CD14-positive monocyte (primary cell): ENCODE results near the gene LPGAT1. TPM values are rescaled to one million over a fixed set of nuclear protein-coding genes. Genes with fewer than 3 reads are reported as not detected.

Experiments used
- DNase-seq, 3 donors: peaks; one replicate each; pipeline ENCODE4 v3.0.0-alpha.2; 2011 to 2022
- H2AFZ ChIP-seq: 2 replicates; pipeline ENCODE4 v1.6.0; 2012; ENCODE audit warnings: mild to moderate bottlenecking, low read depth, low read length, inconsistent platforms; ENCODE audit not compliant: insufficient read depth, poor library complexity, severe bottlenecking
- H3K27ac ChIP-seq, 2 donors: 1 replicate in 1 of 2; 2 replicates in 1 of 2; pipeline ENCODE4 v1.5.1; 2012 to 2013; ENCODE audit warnings: low read length in 2 of 2, control low read depth in 1 of 2, inconsistent platforms in 1 of 2, low read depth in 1 of 2, mild to moderate bottlenecking in 1 of 2
- H3K27me3 ChIP-seq, 2 donors: one replicate each; pipeline versions ENCODE4 v1.6.0 to v1.6.1; 2011 to 2013; ENCODE audit warnings: low read length in 2 of 2; ENCODE audit not compliant: control insufficient read depth in 2 of 2, insufficient read depth in 2 of 2
- H3K36me3 ChIP-seq, 2 donors: replicated peaks in 1 of 2; 1 replicate in 1 of 2; 2 replicates in 1 of 2; pipeline versions ENCODE4 v1.5.1 to v1.6.1; 2012 to 2013; ENCODE audit warnings: low read length in 2 of 2, control low read depth in 1 of 2, inconsistent platforms in 1 of 2, mild to moderate bottlenecking in 1 of 2; ENCODE audit not compliant: insufficient read depth in 2 of 2, control insufficient read depth in 1 of 2
- H3K4me1 ChIP-seq, 2 donors: 1 replicate in 1 of 2; 2 replicates in 1 of 2; pipeline versions ENCODE4 v1.5.1 to v1.6.1; 2012 to 2013; ENCODE audit warnings: low read length in 2 of 2, control low read depth in 1 of 2, inconsistent platforms in 1 of 2, mild to moderate bottlenecking in 1 of 2, moderate library complexity in 1 of 2; ENCODE audit not compliant: insufficient read depth in 2 of 2, control insufficient read depth in 1 of 2
- H3K4me2 ChIP-seq: replicated peaks from 2 replicates; pipeline ENCODE3; 2012; ENCODE audit warnings: low read length, moderate library complexity, mild to moderate bottlenecking; ENCODE audit not compliant: poor library complexity, severe bottlenecking; ENCODE audit errors: extremely low read depth
- H3K4me3 ChIP-seq, 3 experiments: fragments of 200-600 bp in 1 of 3; sonication (generic) in 1 of 3; replicated peaks in 1 of 3; 1 replicate in 2 of 3; 2 replicates in 1 of 3; pipeline ENCODE4 v1.5.1; 2011 to 2013; ENCODE audit warnings: low read length in 3 of 3, mild to moderate bottlenecking in 3 of 3, control low read depth in 2 of 3, low read depth in 2 of 3, inconsistent platforms in 1 of 3, moderate library complexity in 1 of 3
- H3K79me2 ChIP-seq: 2 replicates; pipeline ENCODE4 v1.6.0; 2012; ENCODE audit warnings: mild to moderate bottlenecking, control low read depth, inconsistent platforms, low read length, moderate library complexity; ENCODE audit not compliant: insufficient read depth
- H3K9ac ChIP-seq: 2 replicates; pipeline ENCODE4 v1.6.0; 2017; ENCODE audit warnings: low read length, mild to moderate bottlenecking; ENCODE audit not compliant: insufficient read depth, poor library complexity, severe bottlenecking
- H3K9me3 ChIP-seq, 2 donors: replicated peaks in 1 of 2; 1 replicate in 1 of 2; 2 replicates in 1 of 2; pipeline versions ENCODE4 v1.5.1 to v1.6.1; 2012 to 2013; ENCODE audit warnings: low read length in 2 of 2, control low read depth in 1 of 2; ENCODE audit not compliant: control insufficient read depth in 1 of 2, insufficient read depth in 1 of 2
- H4K20me1 ChIP-seq: 2 replicates; pipeline ENCODE4 v1.6.0; 2012; ENCODE audit warnings: mild to moderate bottlenecking, low read length, control low read depth, moderate library complexity; ENCODE audit not compliant: insufficient read depth
- H3K27ac Mint-ChIP-seq, 7 donors: one replicate each; pipeline ENCODE4 v1.8.0; 2020; ENCODE audit warnings: mild to moderate bottlenecking in 7 of 7, mixed read lengths in 7 of 7, moderate library complexity in 6 of 7, inconsistent platforms in 2 of 7
- H3K27me3 Mint-ChIP-seq, 3 donors: one replicate each; pipeline ENCODE4 v1.8.0; 2021 to 2022; ENCODE audit warnings: low read depth in 3 of 3, mild to moderate bottlenecking in 3 of 3, mixed read lengths in 3 of 3, moderate library complexity in 3 of 3, inconsistent platforms in 1 of 3
- H3K36me3 Mint-ChIP-seq, 2 donors: one replicate each; pipeline ENCODE4 v1.8.0; 2020; ENCODE audit warnings: mixed read lengths in 2 of 2, inconsistent platforms in 1 of 2, mild to moderate bottlenecking in 1 of 2
- H3K4me1 Mint-ChIP-seq: one replicate; pipeline ENCODE4 v1.8.0; 2020; ENCODE audit warnings: mild to moderate bottlenecking, mixed read lengths
- H3K4me3 Mint-ChIP-seq, 2 donors: one replicate each; pipeline ENCODE4 v1.8.0; 2020; ENCODE audit warnings: mild to moderate bottlenecking in 2 of 2, mixed read lengths in 2 of 2, moderate library complexity in 1 of 2
- H3K9me3 Mint-ChIP-seq, 7 donors: one replicate each; pipeline ENCODE4 v1.8.0; 2020 to 2022; ENCODE audit warnings: mixed read lengths in 7 of 7, mild to moderate bottlenecking in 6 of 7, moderate library complexity in 6 of 7, inconsistent platforms in 2 of 7
- WGBS: methylation state at CpG from one replicate; pipeline ENCODE4 v1.1.5; 2013; ENCODE audit warnings: missing lambda C conversion rate; ENCODE audit not compliant: insufficient coverage; 5-methylcytosine and 5-hydroxymethylcytosine counted together
- intact Hi-C, 2 donors: fragments of 100-400 bp; cut with micrococcal nuclease; formaldehyde crosslinking; loops; one replicate each; pipeline versions ENCODE4 v1.15.0 to v1.15.1; 2023
- polyA plus RNA-seq, 3 donors: library from polyadenylated mRNA; depleted of rRNA in 1 of 3; unstranded in 2 of 3; stranded (reverse) in 1 of 3; fragments of 300-500 nt in 2 of 3; fragments of >200 nt in 1 of 3; fragmentation: Illumina TruSeq in 2 of 3; gene quantifications; 1 replicate in 2 of 3; 2 replicates in 1 of 3; pipeline ENCODE4 v1.2.3, GENCODE V29; 2012 to 2021
- TF ChIP-seq, protein P1 (sequence below): fragments of 200-600 bp; IDR thresholded peaks from one replicate; pipeline ENCODE4 v1.8.0; 2022; ENCODE audit warnings: antibody characterized with exemption, mild to moderate bottlenecking

Gene LPGAT1
- polyA plus RNA-seq, 3 donors, result 19.5 to 52.1 (median 40.2) TPM

DNA sequence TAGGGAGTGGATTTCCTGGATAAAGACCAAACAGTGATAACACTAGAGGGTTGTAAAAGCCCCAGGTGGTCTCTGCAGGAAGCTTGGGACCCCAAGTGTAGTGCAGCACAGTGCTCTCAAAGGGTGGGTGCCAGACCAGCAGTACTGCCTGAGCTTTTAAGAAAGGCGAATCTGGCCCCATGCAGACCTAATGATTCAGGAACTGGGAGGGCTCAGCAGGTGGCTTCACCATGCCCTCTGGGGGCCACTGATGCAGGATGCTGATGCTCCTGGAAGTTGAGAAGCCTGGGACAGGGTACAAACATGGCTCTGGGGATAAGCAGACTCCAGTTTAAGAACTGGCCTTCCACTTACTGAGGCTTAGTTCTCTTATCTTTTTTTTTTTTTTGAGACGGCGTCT is 126.0 kb downstream of the LPGAT1 start:
- TF ChIP-seq, protein P1, sequence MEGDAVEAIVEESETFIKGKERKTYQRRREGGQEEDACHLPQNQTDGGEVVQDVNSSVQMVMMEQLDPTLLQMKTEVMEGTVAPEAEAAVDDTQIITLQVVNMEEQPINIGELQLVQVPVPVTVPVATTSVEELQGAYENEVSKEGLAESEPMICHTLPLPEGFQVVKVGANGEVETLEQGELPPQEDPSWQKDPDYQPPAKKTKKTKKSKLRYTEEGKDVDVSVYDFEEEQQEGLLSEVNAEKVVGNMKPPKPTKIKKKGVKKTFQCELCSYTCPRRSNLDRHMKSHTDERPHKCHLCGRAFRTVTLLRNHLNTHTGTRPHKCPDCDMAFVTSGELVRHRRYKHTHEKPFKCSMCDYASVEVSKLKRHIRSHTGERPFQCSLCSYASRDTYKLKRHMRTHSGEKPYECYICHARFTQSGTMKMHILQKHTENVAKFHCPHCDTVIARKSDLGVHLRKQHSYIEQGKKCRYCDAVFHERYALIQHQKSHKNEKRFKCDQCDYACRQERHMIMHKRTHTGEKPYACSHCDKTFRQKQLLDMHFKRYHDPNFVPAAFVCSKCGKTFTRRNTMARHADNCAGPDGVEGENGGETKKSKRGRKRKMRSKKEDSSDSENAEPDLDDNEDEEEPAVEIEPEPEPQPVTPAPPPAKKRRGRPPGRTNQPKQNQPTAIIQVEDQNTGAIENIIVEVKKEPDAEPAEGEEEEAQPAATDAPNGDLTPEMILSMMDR, result no peak

DNA sequence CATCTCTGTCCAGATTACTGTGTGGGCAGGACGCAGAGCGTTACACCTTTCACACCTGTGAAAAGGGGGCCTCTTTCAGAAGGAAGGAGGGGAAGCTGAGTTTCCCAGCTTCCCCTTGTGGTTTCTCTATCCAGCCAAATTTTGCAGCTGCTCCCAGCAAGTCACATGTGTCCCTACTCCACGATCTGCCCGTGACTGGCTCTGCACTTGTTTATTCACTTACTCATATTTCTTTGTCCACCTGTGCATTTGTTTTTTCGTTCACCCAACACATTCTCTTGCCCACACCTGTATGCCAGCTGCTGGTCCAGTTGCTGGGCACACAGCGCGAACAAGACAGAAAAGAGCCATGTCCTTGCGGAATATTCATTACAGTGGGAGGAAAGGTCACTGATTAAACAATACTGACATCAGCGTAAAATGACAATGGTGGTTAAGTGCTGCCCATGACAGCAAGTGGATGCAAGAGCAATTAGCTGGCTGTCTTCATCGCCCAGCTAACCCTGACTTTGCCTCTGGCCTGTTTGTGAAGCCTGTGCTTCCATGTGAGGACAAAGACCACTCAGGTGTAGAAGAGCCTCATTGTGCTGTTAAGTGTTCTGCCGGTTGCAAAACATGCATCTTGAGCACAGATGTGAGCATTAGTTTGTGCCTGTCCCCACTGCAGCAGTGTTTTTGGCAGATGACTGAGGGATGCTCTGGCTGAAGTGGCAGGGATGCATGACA is 126.6 kb downstream of the LPGAT1 start:
- Histone ChIP-seq H3K9me3 (no peaks in the 10 kb centered on the region), H3K36me3 (no peaks in the 10 kb centered on the region), H3K4me2 (no peak overlapping the region), H3K27ac (no peak overlapping the region), H4K20me1 (no peaks in the 10 kb centered on the region), H2AFZ (no peak overlapping the region), H3K4me3 (no peak overlapping the region), H3K79me2 (no peaks in the 10 kb centered on the region), H3K9ac (no peak overlapping the region), H3K4me1 (peaks cover 0 to 8% of the 10 kb centered on the region in 2 donors), H3K27me3 (no peaks in the 10 kb centered on the region)
- H3K27me3 Mint-ChIP-seq, result peaks cover 5 to 13% (median 7%) of the 10 kb centered on the region in 3 donors
- intact Hi-C loops, result no loop called here
- WGBS, result 67% methylated on average over 6 of the region's 11 CpGs
- no peak for DNase-seq
- H3K4me1 Mint-ChIP-seq, result peaks cover 8% of the 10 kb centered on the region
- H3K4me3 Mint-ChIP-seq, result no peak overlapping the region
- TF ChIP-seq, protein P1, result no peak
- H3K36me3 Mint-ChIP-seq, result no peaks in the 10 kb centered on the region
- H3K27ac Mint-ChIP-seq, result no peak overlapping the region
- peaks cover 0 to 2% (median 0%) of the 10 kb centered on the region in 7 donors for H3K9me3 Mint-ChIP-seq

More for the DNA sequence above, 126.0 kb downstream of the LPGAT1 start:
- Histone ChIP-seq H3K4me2 (no peak overlapping the region), H3K36me3 (no peaks in the 10 kb centered on the region), H3K27me3 (no peaks in the 10 kb centered on the region), H3K4me1 (peaks cover 0 to 7% of the 10 kb centered on the region in 2 donors), H3K9ac (no peak overlapping the region), H4K20me1 (no peaks in the 10 kb centered on the region), H3K27ac (no peak overlapping the region), H2AFZ (no peak overlapping the region), H3K79me2 (no peaks in the 10 kb centered on the region), H3K4me3 (no peak overlapping the region), H3K9me3 (no peaks in the 10 kb centered on the region)
- H3K27me3 Mint-ChIP-seq, result peaks cover 5 to 7% (median 5%) of the 10 kb centered on the region in 3 donors
- DNase-seq, result no peak
- no peaks in the 10 kb centered on the region for H3K36me3 Mint-ChIP-seq
- H3K27ac Mint-ChIP-seq, result no peak overlapping the region
- H3K9me3 Mint-ChIP-seq, result peaks cover 0 to 2% (median 0%) of the 10 kb centered on the region in 7 donors
- H3K4me3 Mint-ChIP-seq, result no peak overlapping the region
- intact Hi-C loops, result no loop called here
- H3K4me1 Mint-ChIP-seq, result peaks cover 5% of the 10 kb centered on the region
- WGBS, result 100% methylated on average over 1 of the region's 3 CpGs
